Posterior vena cava (tissue), 2 donors: ENCODE measurements around the gene TMEM88. TPM values are rescaled to one million over a fixed set of nuclear protein-coding genes. Genes with fewer than 3 reads are reported as not detected.

Experiments
- DNase-seq: peaks from one replicate; pipeline ENCODE4 v3.0.0-alpha.2; 2020; ENCODE audit warnings: low spot score
- intact Hi-C, 2 donors: fragments of 100-400 bp; cut with DNase I; formaldehyde crosslinking; loops; one replicate each; pipeline versions ENCODE4 v1.14.1 to v1.14.2; 2022 to 2023
- total RNA-seq, 2 donors: library from RNA; stranded (reverse); fragmentation: NEBNext Ultra II Directional; extraction: Animal tissue kit (Norgen Biotek cat#: 25700); gene quantifications; one replicate each; pipeline ENCODE4 v1.2.1, GENCODE V29; 2021
- donor health status: DM: yes; HTN: yes; CAD: no.
- donor health status: DM: yes; HTN: yes; CAD: no.

TMEM88 gene
- total RNA-seq, 2 donors from 2014 or later = 17.5 to 26.1 TPM

GRCh38 chr17:7880076-7880868 is 25.4 kb downstream of the TMEM88 start:
- intact Hi-C loops = no loop called here
- DNase-seq = no peak

- intact Hi-C loops = no loop called here
- peak; percentile 48 for DNase-seq
These were observed 26.6 kb downstream of the TMEM88 start for GRCh38 chr17:7881276-7882054.

GRCh38 chr17:7882068-7882467 is 27.2 kb downstream of the TMEM88 start:
- intact Hi-C loops = no loop called here

GRCh38 chr17:7882629-7883028 is 27.8 kb downstream of the TMEM88 start:
- peak; percentile 22 for DNase-seq
- intact Hi-C loops = no loop called here

More at GRCh38 chr17:7882068-7882467, 27.2 kb downstream of the TMEM88 start:
- DNase-seq = peak; percentile 26

- DNase-seq = peak; percentile 52
- intact Hi-C loops = no loop called here
These were observed 29.0 kb downstream of the TMEM88 start for GRCh38 chr17:7883781-7884386.

GRCh38 chr17:7884581-7885366 is 29.9 kb downstream of the TMEM88 start:
- DNase-seq = peak; percentile 75
- intact Hi-C loops = no loop called here

GRCh38 chr17:7885367-7886226 is 30.7 kb downstream of the TMEM88 start:
- intact Hi-C loops = no loop called here
- peak; percentile 84 for DNase-seq

GRCh38 chr17:7886227-7887037 is 31.6 kb downstream of the TMEM88 start:
- peak; percentile 80 for DNase-seq
- intact Hi-C loops = no loop called here

- no peak for DNase-seq
- intact Hi-C loops = no loop called here
These were observed 32.2 kb downstream of the TMEM88 start for GRCh38 chr17:7887038-7887481.

- intact Hi-C loops = no loop called here
These were observed 32.8 kb downstream of the TMEM88 start for GRCh38 chr17:7887482-7888183.

GRCh38 chr17:7888184-7888920 is 33.5 kb downstream of the TMEM88 start, which contains the start of gene CHD3:
CHD3 (plus strand) TSS chr17:7888789; CDS start chr17:7889001, 212 bp downstream.
- DNase-seq = no peak
- intact Hi-C loops = no loop called here

More at GRCh38 chr17:7887482-7888183, 32.8 kb downstream of the TMEM88 start:
- peak; percentile 96 for DNase-seq

GRCh38 chr17:7889166-7889955 is 34.5 kb downstream of the TMEM88 start:
- intact Hi-C loops = no loop called here
- peak; percentile 98 for DNase-seq

GRCh38 chr17:7893187-7893880 is 38.5 kb downstream of the TMEM88 start:
- no peak for DNase-seq
- intact Hi-C loops = no loop called here

- no peak for DNase-seq
- intact Hi-C loops = no loop called here
These were observed 39.4 kb downstream of the TMEM88 start for GRCh38 chr17:7894226-7894625.

- DNase-seq = no peak
- intact Hi-C loops = no loop called here
These were observed 40.0 kb downstream of the TMEM88 start for GRCh38 chr17:7894866-7895265.
